HG03575 (cell line): ENCODE measurements around the gene CCDC51.

Experiments used
- ATAC-seq: cut with Tn5 transposase; IDR thresholded peaks from one replicate; pipeline ENCODE4 v1.9.1; 2021; ENCODE audit not compliant: unreplicated experiment, insufficient number of reproducible peaks, low FRiP score; ENCODE audit errors: extremely low read depth

The CCDC51 gene

GRCh38 chr3:48436477-48436787 lies 3.5 kb downstream of the CCDC51 start:
- no peak for ATAC-seq

- ATAC-seq: no peak
Measured at GRCh38 chr3:48435774-48436476, 4.0 kb downstream of the CCDC51 start.

DNA sequence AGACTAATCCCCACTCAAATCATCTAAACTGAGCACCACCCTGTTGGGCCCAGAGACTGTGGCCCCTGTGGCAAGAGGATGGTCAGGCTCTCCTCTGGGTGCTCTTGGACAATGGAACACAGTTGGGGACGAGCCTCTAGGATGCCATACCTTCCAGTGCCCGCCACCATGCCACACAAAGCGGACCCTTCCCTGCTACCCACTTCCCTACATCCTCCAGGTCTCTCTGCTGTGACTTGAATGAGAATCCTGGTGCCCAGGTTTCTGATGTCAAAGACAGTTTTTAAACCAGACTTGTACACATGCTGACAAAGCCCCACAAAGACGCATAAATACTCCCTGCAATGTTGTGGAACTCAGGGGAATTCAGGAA lies 4.7 kb downstream of the CCDC51 start:
- ATAC-seq: no peak

- no peak for ATAC-seq
Measured at GRCh38 chr3:48434591-48435222, 5.2 kb downstream of the CCDC51 start.

- no peak for ATAC-seq
Measured at GRCh38 chr3:48433472-48434118, 6.3 kb downstream of the CCDC51 start.

- ATAC-seq: no peak
Measured at GRCh38 chr3:48432411-48433371, 7.2 kb downstream of the CCDC51 start.

DNA sequence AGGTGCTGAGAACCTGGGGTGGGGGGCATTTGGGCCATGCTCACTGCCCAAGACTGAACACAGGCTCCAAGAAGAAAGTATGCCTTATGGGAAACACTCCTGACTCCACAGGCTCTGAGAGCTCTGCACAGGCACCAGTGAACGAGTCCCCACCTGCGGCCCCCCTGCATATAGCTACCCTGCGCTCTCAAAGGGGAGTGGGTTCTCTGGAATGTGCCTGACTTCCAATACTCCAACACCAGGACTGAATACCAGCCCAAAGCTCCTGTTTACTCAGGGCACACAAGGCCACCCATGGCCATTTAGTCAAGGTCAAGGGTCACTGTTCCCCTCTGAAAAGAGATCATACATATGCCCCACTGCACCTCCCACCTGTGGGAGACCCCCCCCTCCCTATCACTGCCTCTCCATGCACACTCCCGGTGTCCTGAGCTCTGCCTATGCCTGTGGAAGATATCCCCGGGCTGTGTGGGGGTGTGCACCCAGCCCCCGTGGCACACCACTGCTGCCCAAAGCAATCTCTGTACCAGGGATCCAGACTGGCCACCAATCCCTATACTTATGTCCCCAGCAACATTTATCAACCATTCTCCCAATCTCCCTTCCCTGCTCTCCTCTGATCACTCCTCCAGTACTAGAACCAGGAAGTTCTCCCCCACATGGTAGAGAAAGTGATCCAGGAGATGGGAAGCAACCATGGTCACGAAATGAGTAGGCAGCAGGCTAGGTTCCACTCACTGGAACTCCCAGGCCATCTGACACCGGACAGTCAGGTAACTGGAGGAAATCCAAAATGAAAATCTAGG lies 8.5 kb downstream of the CCDC51 start:
- ATAC-seq: no peak

DNA sequence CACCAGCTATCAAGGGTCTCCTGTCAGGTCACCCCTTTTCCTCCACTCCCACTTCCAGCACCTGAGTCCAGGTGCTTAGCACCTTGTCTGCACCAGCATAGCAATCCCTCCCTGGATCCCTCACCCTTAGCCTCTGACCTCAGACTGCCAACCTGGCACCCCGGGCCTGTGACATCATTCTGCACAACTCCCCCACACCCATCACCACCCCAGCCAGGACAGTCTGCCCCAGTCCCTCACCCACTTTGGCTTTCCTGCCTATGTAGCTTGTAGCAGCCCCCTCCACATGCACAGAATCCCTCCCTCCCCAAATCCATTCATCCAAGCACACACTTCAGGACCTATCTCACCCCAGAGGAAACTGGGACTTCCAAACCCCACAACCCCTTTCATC lies 9.2 kb downstream of the CCDC51 start:
- ATAC-seq: no peak

DNA sequence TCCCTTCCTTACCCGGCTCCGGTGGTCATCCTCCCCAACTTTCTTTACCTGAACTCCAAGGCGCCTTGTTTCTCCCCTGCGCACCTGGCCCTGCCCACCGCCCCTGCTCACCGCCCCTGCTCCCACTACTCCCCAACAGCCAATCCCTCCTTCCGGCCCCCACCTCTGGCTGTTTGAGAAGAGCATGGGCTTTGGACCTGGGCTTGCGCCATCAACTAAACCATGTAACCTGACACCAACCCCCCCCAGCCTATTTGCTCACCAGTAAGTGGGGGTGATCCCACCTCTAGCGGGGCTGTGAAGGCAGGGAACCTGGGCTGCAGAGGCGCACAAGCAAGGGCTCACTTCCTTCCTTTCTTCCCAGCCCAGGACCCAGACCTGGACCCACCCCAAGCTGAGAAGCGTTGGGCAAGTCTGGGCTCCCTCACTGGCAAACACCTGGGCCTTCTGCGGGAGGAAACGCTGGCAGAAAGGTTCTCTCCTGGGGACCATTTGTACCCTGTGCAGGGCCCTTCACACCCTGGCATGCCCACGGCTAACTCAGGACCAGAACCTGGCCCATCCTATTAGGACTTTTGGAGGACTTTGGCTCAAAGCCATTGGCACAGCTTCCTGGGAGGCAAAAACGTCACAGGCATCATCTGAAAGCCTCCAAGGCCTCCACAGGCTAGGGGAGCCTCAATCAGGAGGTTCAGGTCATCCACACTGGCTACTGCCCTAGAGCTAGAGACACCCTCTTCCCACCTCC lies 9.8 kb downstream of the CCDC51 start, which contains the start of gene PLXNB1:
TSS of gene PLXNB1 (minus strand) at position 127 of the 748 bp plus-strand sequence. CDS start 5,475 bp downstream, outside the sequence.
- no peak for ATAC-seq

DNA sequence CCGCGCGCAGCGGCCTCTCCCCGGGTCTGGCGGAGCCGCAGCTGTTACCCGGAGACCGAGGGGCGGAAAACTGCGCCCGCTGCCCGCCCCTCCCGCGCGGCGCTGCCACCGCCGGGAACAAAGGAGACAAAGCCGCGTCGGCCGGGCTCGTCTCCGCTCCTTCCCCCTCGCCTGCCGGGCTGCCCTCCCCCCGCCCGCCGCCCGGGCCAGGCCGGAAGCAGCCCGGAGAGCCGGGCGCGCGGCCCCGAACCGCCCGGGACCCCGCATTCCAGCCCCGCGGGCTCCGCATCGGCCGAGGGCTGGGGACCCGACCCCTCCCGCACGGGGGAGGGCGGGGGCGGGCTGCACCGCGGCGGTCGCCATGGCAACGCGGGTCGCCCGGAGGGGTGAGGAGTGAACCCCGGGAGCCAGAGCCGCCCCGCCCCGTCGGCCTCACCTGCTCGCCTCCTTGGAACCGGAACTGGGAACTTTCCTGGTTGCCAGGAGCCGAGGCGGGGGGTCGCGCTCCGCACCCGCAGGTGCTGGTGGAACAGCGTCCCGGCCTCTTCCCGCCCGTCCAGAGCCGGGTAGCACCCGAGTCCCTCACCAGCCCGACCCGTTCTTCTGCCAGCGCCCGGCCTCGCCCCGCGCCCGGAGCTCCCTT lies 10.5 kb downstream of the CCDC51 start:
- no peak for ATAC-seq

DNA sequence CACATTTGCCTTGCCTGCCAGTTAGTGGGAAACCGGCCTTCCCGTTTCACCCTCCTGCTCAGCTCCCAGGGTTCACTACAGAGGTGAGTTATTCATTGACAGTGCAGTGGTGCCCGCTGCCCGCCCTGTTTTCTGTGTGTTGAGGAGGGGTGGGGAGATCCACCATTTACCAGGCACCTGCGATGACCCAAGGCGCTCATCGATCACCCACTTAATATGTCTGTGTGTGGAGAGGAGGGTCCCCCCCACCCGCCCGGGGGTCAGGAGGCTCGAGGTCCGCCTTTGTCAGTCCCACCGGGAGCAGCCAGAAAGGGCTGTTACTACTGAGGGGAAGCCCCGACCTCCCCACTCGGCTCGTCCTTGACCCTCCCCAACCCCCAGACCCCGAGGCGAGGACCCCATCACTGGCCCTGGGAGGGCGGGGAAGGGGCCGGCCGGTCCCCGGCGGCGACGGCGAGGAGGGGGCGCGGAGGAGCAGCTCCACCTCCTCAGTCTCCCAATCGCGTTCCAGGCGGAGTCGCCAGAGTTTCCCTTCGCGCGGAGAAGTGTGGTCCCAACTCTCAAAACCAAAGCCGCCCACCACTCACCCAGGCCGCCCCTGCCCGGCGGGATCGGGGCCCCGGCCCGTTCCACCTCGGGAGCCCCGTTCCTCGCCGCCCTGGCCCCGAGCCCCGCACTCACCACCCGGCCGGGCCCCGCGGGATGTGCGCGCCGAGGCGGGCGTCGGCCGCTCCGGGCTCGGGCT lies 11.2 kb downstream of the CCDC51 start:
- ATAC-seq: no peak

DNA sequence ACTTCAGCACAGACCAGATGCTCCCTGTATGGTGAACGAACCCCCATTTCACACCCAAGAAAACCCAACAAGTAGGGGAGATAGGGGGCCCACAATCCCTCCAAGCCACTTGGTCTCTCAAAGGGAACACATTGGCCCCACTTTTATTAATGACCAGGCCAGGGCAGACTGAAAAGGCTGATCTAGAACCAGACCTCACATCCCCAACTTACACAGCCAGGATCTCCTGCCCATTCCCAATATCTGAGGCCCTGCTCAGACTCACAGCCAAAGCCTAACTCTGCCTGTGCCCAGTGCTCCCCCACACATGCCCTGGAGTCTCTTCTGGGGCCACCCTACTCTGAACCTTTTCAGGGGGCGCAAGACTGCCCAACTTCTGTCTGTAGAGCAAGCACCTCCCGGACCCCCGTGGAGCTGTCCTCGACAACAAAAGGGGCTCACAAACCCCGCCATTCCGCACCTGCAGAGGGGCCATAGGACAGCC lies 11.8 kb downstream of the CCDC51 start:
- no peak for ATAC-seq

DNA sequence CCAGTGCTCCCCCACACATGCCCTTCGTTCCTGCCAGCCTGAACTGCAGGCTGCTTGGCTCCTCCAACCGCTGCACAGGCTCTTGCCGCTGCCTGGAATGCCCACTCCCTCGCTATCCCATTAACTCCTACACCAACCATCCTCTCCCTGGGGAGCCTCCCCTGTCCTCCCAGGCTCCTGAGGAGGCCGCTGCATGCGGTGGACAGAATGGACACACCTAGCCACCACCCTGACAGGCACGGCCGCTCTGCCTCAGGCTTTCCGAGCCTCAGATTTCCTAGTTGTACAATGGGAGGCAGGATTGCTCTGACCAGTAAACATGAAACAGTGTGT lies 12.3 kb downstream of the CCDC51 start:
- no peak for ATAC-seq

- no peak for ATAC-seq
Measured at GRCh38 chr3:48426944-48427629, 12.8 kb downstream of the CCDC51 start.

DNA sequence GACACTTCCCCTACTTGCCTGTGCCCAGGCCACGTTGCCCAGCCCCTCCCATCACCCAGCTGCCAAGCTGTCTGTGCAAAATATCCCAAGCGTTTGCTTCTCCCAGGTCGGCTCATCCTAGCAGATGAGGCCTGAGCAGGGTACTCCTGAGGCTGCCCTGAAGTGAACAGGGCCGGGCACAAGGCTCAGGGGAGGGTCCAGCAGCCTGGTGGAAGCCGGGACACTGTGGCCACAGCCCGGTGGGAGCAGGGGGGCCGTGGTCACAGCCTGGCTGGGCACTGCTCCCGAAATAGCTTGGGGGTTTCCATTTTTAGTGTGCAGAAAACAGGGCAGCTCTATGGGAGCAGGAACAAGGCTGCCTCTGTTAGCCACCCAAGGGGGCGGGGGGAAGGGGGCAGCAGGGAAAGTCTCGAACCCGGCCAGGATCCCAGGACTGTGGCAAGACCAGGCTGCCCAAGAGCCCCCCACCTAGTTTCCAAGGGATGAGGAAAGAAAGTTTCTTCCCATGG lies 13.5 kb downstream of the CCDC51 start:
- no peak for ATAC-seq

DNA sequence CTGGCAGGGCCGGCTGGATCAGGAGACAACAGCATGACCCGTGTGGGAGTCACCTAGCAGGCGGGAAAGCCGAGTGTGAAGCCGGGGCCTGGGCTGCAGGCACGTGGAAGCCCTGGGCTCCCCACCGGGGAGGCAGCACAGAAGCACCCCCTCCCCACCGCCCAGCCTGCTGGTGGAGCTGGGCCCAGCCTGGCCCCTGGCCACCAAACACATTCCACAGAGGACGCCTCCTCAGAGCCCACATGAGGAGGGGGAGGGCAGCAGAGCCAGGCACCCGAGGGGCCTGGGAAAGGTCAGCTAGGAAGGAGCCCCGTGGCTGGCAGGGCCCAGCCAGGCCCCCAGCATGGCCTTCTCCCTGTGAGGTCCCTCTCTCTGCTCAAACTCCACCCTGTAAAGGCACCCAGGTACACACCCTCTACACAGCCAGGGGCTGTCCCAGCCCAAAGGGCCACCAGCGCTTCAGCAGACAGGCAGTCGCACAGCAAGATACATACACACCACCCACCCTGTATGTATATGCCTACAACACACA lies 14.6 kb downstream of the CCDC51 start:
- no peak for ATAC-seq
